ENCODE data around the gene MCM10.

GRCh38 chr10:13146379-13146778 lies 15.0 kb upstream of the MCM10 start:
- TF ChIP-seq CTCF (IDR thresholded peaks at IDR 0.05; ENCODE audit: poor library complexity) (no peak), EZH2 (IDR thresholded peaks at IDR 0.05; ENCODE audit: borderline replicate concordance) (no peak), EZH2phosphoT487 (IDR thresholded peaks at IDR 0.05; ENCODE audit: low read depth, severe bottlenecking, unreplicated experiment) (no peak)
